G401.6 (cell line): ENCODE results near the gene CHP1.
"Not testable (repeated sequence)": the region's sequence is repeated elsewhere in the genome, so short reads cannot be mapped to it uniquely, and the experiment has no call there.

Experiments used
- FAIRE-seq: peaks from 2 replicates; lab custom pipeline; 2012; peaks lifted over from hg19 to GRCh38; lab: Jason Lieb, UNC

Gene CHP1

DNA sequence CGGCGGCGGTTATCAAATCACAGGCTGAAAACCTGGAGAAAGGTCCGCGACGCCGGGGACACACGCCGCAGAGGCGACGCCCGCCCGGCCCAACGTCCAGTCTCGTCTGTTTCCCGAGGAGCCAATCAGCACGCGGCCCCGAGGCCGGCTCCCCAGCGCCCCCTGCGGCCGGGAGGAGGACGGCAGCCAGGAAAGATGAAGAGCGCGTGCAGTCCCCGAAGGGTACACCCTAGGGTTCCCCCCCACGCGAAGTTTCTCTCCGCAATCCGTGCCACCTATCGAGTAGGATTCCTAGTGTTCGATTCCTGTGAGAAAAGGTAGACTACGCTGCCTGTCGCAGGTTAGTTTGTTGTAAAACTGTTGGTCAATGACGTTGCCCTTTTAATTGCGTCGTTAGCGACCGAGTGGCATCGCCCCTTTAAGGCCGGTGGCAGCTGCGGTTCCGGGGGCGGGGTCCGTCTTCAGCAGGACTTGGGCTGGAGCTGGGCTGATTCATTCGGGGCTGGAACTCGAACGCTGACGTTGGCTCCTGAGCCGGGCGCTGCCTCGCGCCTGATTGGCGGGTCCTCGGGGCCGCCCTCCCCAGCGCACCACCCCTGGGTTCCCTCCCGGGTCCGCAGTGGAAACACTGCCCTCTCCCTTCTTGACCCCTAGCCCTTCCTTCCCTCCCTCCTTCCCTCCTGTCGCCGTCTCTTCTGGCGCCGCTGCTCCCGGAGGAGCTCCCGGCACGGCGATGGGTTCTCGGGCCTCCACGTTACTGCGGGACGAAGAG lies at the start of gene CHP1, which contains the start of gene EXD1:
Gene CHP1 (plus strand): TSS at position 619 of the 772 bp plus-strand sequence. CDS start 115 bp downstream, at position 734.
Gene EXD1 (minus strand): TSS at position 108 of the 772 bp plus-strand sequence. CDS start 4,182 bp downstream, outside the sequence.
- peak; percentile 98 for FAIRE-seq

DNA sequence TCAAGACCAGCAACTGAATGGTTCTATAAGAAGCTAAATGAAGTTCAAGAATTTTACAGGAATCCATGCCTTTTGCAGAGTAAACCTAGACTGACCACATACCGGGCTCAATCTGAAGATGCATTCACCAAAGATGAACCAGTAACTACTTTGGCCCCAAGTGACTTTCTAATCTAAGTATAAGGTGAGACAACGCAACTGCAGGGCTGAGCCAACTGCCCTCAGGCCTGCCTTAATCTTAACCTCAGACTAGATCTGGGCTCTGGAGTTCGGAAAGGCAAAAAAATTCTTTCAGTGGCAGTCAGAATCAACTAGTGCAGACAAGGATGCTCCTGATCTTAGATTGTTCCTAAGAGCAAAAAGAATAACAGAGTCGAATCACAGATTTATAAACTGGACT lies 48.8 kb upstream of the CHP1 start:
- no peak for FAIRE-seq

DNA sequence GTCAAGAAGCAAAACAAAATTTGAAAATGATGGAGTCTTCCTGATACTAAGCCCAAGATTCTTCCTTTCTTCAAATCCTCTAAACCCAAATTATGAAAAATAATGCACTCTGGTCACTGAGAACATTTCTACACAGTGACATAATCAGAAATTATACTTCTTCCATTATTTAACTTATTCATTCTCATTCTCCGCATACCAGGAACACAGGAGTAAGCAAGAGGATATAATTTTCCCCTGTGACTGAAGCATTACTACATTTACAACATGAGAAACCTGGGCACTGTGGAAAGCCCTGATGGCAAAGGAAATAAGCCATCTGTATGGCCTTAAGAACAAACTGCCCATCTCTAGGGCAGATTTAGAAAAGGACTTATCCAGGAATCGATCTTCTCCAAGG lies 47.5 kb upstream of the CHP1 start:
- FAIRE-seq: no peak

DNA sequence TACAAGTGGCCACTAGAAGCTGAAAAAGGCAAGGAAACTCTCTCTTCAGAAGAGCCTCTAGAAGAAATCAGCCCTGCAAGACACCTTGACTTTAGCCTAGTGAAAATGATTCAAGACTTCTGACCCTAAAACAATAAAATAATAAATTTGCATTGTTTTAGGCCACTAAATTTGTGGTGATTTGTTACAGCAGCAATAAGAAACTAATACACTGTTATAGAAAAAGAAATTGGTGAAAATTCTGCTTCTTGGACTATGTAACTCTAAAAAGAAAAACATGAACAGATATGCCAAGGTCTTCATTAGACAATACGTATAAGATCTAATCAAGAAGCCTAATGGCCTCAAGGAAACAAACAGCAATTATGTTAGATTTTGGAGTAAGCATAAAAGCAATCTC lies 36.6 kb upstream of the CHP1 start:
- no peak for FAIRE-seq

DNA sequence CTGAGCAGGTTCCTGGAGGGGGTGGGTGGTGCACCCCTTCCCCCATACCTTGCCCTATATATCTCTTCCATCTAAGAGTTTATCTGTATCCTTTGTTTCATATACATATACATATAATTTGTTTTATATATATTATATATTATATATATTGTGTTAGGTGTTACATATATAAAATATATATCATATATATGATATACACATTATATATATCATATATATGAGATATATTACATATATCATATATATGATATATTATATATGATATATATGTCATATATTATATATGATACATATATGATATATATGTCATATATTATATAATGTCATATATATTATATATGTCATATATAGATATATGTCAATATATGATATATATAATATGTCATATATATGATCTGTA lies 31.6 kb upstream of the CHP1 start:
- FAIRE-seq: peak; percentile 91

DNA sequence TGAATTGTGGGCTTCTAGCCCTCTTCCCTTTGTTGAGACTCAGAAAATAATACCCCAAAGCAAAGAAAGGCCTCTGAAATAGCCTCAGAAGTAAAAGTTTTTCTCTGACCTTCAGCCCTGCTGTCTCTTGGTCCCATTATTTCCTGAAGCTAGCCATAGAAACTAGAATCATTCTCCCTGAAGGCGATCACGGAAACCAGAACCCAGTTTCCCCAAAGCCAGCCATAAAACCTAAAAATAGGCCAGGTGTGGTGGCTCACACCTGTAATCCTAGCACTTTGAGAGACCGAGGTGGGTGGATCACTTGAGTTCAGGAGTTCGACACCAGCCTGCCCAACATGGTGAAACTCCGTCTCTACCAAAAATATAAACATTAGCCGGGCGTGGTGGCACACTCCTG lies 27.7 kb upstream of the CHP1 start:
- no peak for FAIRE-seq

DNA sequence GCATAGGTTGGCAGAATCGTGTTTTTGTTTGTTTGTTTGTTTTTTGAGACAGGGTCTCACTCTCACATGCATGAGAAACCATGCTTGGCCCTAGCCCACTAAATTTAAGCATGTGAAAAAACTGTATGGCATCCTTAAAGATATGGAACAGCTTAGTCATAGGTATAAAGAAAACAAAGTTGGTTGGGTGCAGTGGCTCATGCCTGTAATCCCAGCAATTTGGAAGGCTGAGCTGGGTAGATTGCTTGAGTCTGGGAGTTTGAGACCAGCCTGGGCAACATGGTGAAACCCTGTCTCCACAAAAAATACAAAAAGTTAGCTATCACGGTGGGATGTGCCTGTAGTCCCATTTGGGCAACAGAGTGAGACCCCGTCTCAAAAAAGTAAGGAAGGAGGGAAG lies 25.8 kb upstream of the CHP1 start:
- no peak for FAIRE-seq

DNA sequence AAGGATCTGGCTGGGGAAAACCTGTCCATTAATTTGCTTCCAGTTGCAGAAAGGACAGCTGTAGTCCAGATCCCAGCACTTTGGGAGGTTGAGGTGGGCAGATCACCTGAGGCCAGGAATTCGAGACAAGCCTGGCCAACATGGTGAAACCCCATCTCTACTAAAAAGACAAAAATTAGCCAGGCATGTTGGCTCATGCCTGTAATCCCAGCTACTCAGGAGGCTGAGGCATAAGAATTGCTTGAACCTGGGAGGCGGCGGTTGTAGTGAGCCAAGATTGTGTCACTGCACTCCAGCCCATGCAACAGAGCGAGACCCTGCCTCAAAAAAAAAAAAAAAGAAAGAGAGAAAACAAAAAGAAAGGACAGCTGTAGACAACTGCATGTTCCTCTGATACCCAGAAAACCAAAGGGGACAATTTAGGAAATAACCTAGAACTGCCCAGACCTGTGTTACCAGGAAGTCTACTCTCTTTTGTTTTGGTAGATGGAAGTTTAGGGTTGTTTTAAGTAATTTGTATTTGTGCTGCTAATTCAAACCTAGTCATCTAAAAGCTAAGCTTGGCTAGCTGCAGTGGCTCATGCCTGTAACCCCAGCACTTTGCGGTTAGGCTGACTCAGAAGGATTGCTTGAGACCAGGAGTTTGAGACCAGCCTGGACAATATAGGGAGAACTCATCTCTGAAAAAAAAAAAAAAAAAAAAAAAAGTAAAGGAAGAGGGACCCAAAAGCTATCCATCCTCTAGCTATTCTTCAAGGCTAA lies 23.2 kb upstream of the CHP1 start:
- no peak for FAIRE-seq

DNA sequence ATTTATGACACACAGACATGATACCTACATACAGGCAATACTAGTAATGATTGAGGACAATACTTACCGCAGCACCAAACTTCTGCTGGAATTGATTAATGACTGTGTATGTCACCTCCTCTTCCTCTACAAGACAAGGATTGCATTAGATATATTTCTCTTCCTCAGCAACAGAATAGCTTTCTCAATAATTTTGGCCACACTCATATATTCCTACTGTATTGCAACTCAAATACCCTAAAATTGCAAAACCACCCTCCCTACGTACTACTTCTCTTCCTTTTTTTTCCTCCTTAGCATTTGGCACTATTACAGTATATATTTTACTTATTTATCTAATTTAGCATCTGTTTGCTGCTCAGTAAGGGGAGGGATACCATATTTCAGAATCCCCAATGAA lies 15.4 kb upstream of the CHP1 start:
- no peak for FAIRE-seq

DNA sequence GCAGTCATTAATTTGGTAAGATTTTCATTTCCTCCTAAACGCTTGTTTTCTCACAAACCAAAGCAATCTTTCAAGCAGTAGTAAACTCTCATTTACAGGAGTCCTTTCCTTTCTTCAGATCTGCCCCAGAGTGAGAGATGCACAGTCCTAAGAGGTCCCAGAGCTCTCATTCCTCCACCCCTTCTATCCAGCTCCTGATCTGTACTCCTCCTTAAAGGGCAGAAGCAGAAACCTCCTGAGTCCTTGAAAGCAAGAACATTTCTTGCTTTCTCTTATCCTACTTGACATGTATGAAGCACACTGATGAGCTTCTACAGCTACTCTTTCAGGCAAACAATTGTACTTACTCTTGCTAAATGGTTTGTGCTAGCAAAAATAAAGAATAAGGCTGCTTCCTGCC lies 12.2 kb upstream of the CHP1 start:
- FAIRE-seq: no peak

DNA sequence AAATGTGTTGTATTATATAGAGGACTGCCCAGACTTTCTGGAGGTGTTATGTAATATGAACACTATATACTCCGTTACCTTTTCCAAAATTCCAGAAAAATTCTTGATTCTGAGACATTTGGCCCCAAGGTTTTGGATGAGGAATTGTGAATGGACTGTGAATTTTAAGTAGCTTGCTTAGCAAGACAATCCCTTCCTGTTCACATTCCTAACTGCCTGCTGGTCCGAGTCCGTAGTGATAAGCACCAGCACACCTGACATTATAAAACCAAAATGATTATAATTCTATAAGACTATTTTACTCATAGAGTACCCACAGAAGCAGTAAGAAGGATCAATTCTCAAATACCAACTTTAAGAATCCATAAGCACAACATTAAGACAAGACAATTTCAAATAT lies 11.7 kb upstream of the CHP1 start:
- no peak for FAIRE-seq

DNA sequence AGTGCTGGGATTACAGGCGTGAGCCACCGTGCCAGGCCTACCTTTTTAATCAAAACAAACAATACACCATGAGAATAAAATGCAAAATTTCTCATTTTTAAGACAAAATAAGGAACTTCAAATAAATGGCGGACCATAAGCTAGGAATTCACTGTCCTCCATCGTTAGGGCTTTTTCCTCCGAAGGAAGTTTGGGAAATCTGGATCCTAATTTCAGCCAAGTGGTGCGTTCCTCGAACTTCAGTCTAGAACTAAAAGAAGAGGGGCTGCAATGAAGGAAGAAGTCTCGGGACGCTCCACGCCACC lies 771 bp upstream of the CHP1 start:
- no peak for FAIRE-seq

DNA sequence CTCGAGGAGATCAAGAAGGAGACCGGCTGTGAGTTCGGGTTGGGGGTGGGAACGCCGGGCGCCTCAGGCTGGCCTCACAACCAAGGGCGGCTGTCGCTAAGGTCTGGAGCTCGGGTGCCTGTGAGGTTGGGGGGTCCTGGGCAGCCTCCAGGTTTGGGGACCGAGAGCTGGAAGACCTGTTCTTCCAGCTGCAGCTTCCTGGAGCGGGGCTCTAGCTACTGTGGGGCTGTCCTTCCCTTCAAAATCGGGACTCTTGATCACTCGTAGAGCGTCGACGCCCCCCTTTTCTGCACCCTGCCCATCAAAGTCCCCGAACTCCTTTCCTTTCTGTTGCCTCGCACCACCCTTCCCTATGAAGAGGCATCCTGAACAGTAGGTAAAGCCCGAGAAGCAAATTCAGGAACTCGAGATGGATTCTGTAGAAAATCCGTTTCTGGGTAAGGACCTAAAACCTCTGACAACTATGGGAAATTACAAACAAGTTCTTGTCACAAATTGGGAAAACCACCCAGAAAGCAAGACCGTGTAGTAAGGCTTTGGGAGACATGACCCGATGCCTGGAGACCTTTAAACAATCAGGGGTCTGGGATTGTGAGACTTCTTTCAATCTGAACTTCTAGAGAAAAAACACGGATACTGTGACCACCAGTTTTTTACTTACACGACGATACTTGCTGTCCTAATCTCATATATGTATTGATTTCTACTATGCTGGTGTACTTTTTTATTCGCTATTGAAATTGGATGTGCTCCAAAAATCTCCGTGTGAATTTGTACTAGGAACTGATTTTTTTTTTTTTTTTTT lies 556 bp downstream of the CHP1 start:
- no peak for FAIRE-seq

DNA sequence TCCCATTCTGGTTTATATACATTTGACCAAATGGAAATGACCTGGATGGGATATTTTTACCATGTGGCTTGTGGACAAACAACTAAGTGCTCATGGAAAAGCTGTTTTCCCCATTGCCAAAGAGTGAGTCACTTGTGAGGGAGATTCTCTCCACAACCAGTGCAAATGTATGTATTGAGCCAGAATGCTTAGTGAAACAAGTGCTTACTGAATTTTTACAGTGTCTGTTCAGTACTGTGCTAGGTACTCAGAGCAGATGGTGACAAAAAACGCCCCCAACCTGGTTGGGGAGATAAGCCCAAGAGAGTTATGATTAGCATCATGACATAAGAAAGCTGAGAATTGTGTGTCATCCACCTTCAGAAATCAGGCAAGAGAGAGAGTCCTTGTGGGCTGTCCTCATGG lies 2.3 kb downstream of the CHP1 start:
- no peak for FAIRE-seq

DNA sequence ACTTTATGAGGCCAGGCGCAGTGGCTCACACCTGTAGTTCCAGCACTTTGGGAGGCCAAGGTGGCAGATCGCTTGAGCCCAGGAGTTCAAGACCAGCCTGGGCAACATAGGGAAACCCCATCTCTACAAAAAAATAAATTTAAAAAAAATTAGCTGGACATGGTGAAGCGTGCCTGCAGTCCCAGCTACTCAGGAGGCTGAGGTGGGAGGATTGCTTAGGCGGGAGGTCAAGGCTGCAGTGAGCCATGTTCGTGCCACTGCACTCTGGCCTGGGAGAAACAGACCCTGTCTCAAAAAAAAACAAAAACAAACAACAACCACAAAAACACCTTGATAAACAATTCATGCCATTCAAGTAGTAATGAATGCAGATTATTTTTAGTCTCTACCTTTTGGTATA lies 4.2 kb downstream of the CHP1 start:
- FAIRE-seq: not testable (repeated sequence)

DNA sequence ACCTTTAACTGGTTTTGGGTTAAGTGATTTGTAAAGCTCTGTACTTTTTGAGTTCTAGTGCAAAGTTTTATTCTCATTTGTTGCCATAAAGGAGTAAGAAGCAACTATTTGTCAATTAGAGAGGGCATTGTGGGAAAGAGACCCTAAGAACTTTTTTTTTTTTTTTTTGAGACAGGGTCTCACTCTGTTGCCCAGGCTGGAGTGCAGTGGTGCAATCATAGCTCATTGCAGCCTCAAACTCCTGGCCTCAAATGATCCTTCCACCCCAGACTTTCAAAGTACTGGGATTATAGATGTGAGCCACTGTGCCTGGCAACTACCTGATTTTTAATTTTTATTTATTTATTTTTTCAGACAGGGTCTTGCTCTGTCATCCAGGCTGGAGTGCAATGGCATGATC lies 4.9 kb downstream of the CHP1 start:
- FAIRE-seq: no peak

DNA sequence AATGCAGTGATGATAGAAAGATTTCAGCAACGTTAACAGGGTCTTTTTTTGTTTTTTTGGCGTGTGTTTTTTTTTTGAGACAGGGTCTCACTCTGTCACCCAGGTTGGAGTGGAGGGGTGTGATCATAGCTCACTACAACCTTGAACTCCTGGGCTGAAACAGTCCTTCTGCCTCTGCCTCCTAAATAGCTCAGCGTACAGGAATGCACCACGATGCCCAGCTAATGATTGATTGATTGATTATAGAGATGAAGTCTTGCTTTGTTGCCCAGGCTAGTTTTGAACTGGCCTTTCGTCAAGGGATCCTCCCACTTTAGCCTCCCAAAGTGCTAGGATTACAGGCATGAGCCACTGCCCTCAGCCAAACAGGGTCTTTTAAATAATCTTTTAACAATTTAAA lies 7.0 kb downstream of the CHP1 start:
- FAIRE-seq: no peak

DNA sequence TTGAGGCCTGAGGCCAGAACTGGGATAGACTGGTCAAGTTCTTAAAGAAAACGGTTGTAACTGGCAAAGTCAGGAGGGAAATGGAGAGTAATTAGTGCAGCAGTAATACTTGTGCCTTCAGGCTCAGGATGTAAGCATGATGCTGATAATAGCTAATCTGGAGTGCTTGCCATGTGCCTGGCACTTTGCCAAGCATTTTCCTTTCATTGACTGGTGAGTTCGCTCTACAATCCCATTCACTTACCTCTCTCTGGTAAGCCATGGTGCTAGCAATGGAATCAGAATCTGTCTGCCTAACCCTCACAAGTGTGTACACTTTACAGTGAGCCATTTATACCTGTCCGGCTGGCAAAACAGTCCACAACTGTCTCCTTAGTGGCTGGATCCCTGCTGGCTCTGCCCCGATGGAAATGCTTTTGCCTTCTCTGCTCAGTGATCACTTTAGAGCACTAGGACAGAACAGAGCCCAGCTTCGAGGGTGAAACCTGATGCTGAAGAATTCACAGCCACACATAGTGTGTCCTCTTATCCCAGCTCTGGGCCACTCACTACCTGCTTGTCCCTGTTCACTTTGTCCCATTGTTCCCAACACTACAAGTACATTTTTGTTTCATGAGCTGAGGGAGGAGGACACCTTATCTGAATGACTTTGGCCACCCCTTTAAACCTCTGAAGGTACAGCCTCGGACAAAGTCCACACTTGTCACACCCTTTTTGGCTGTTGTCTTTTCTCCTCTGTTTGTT lies 10.3 kb downstream of the CHP1 start:
- FAIRE-seq: no peak

DNA sequence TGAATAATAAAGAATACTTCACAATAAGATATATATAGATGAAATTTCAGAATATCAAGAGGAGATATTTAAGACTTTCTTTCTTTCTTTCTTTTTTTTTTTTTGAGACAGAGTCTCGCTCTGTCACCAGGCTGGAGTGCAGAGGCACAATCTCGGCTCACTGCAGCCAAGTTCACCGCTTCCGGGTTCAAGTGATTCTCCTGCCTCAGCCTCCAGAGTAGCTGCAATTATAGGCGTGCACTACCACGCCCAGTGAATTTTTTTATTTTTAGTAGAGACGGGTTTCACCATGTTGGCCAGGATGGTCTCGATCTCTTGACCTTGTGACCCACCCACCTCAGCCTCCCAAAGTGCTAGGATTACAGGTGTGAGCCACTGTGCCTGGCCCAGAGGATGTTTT lies 19.7 kb downstream of the CHP1 start:
- not testable (repeated sequence) for FAIRE-seq

DNA sequence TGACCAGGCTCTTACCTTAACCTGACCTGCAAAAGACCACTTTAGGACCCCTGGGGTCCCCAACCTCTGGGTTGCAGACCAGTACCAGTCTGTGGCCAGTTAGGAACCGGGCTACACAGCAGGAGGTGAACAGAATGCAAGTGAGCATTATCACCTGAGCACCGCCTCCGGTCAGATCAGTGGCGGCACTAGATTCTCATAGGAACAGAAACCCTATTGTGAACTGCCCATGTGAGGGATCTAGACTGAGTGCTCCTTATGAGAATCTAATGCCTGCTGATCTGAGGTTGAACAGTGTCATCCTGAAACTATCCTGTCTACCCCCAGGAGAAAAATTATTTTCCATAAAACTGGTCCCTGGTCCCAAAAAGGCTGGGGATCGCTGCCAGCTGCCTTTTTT lies 20.3 kb downstream of the CHP1 start:
- no peak for FAIRE-seq

DNA sequence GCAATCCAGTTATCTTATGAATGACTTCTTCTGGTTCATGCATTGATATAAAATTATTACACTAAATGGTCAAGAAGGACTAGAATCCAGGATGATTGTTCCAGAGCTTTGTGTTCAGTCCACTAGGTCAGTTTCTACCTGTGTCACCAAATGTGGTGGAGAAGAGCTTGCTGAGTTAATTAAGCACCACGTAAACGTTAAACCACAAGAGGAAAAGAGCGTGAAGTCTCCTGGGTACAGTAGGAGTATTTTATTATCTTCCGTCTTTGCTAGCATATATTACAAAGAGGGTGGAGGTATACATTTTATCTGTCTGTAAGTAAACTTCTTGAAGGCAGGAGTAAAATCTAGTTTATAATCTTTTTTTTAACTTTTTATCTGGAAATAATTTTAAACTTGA lies 23.5 kb downstream of the CHP1 start:
- peak; percentile 39 for FAIRE-seq

DNA sequence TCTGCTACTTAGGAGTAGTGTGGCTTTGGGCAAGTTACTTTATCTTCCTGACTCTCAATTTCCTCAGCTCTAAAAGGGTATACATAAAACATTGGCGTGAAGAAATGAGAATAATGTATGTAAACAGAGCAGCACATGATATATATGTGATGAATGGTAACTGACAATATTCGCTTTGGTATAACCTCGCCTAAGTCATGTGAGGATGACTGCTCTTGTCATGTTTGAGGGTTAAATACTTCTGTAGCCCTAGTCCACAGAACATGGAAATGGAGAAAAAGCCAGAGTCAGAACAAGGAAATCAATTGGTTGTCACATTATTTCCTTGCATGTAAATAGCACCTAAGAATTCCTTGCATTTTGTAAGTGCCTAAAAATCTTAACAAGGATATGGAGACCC lies 25.0 kb downstream of the CHP1 start:
- FAIRE-seq: no peak
